Large intestine (tissue), 3 donors: ENCODE results near the gene CUTA. TPM values are rescaled to one million over a fixed set of nuclear protein-coding genes. Genes with fewer than 3 reads are reported as not detected.

Source experiments
- DNase-seq, 2 donors: peaks; one replicate each; pipeline versions ENCODE4 v3.0.0 to v3.0.0-alpha.2; 2013
- H3K27ac ChIP-seq: one replicate; pipeline ENCODE4 v1.5.1; 2013; ENCODE audit warnings: low read length
- H3K27me3 ChIP-seq: 2 replicates; pipeline ENCODE4 v1.6.1; 2013; ENCODE audit warnings: low read length; ENCODE audit not compliant: control insufficient read depth, insufficient read depth
- H3K36me3 ChIP-seq: 2 replicates; pipeline ENCODE4 v1.6.1; 2013; ENCODE audit warnings: low read length; ENCODE audit not compliant: control insufficient read depth, insufficient read depth
- H3K4me1 ChIP-seq: one replicate; pipeline ENCODE4 v1.6.1; 2013; ENCODE audit warnings: low read length; ENCODE audit not compliant: control insufficient read depth, insufficient read depth
- H3K4me3 ChIP-seq: one replicate; pipeline ENCODE4 v1.5.1; 2013; ENCODE audit warnings: low read length
- H3K9me3 ChIP-seq: one replicate; pipeline ENCODE4 v1.6.1; 2013; ENCODE audit warnings: mild to moderate bottlenecking, low read depth, low read length, moderate library complexity; ENCODE audit not compliant: control insufficient read depth
- WGBS: methylation state at CpG from one replicate; pipeline ENCODE4 v1.1.5; 2013; ENCODE audit warnings: low lambda C conversion rate; ENCODE audit not compliant: insufficient coverage; 5-methylcytosine and 5-hydroxymethylcytosine counted together
- polyA plus RNA-seq: library from polyadenylated mRNA; unstranded; fragments of 120-200 nt; gene quantifications from one replicate; pipeline ENCODE4 v1.2.1, GENCODE V29; 2013

CUTA gene
- polyA plus RNA-seq, 1 donor: 229 TPM

DNA sequence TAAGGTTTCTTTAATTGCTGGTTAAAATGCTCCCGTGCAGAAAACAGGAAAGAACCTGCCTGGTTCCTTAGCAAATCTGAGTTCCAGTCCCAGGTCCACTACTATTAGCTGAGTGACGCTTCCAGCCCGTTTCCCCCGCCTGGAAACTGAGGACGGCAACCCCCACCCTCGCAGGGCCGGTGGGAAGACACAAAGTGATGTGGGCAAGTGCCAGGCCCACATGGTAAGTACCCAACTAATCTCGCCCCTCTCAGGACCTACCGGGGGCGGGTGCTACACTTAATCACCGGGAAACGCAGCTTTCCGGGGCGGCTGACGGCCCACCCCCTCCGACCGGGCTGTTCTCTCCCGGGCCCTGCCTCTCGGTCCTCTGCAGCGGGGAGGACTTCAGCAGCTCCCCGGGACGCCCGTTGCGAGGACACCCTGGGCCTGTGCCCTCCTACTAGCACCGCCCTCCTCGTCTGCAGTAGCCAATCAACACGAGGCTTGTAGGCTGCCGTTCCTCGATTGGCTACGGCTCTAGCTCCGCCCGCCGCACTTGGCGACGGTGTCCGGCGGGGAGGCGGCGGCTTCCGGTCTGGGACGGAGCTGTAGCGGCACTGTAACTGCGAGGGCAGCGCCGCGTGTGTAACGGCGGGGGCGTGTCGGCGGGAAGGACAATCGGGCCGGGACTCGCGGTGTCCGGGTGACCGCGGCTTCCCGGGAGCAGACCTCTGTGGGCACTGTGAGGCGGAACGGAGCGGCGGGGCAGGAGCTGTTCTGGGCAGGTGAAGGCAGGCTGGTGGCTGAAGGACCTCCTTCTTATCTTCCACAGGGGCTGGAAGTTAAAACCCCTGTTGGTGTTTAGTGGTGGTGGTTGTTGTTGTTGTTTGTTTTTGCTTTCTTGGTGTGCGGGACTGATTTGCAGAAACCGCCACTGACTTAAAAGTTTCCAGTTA, 36.4 kb upstream of the CUTA start, which contains the start of gene ZBTB9:
TSS of gene ZBTB9 (plus strand) at position 568 of the 938 bp plus-strand sequence. CDS start 525 bp downstream, outside the sequence.
- H3K9me3 ChIP-seq: no peaks in the 10 kb centered on the region
- H3K36me3 ChIP-seq: peaks cover 18% of the 10 kb centered on the region
- DNase-seq: peak; percentile 96 to 98
- no peaks in the 10 kb centered on the region for H3K4me1 ChIP-seq
- peak within 1 kb of the TSS; percentile 55 for H3K27ac ChIP-seq
- H3K27me3 ChIP-seq: no peaks in the 10 kb centered on the region
- WGBS: no CpG with 5 or more reads among the region's 65 CpGs
- peak within 1 kb of the TSS; percentile 90 for H3K4me3 ChIP-seq

DNA sequence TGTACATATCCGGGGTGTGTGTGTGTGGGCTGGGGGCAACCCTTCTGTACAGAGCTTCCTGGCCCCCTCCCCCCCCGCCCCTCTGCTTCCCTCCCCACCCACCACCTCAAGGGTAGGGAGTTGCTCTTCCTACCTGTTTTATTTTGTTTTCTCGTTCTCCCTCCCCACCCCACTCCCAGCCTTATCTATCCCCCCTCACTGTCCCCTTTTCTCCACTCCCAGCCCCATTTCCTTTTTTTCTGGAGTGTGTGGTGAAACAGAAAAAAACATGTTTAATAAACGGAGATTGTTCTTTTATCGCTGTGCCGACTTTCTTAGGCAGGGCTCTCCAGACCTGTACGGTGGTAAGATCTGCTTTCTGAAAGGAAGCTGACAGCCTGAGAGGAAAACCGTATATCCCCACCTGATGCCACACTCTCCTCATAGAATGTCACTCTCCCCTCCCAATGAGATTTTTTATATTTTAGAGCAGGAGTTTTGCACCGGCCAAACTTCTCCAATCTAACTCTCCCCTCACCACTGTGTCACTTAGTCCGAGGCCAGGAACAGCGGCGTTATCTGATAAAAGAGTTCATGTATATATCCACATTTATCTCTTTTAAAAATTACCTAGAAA, 35.6 kb upstream of the CUTA start:
- H3K4me3 ChIP-seq: peak overlapping the region; percentile 90
- no peaks in the 10 kb centered on the region for H3K4me1 ChIP-seq
- no peaks in the 10 kb centered on the region for H3K9me3 ChIP-seq
- 7% methylated on average over 3 of the region's 12 CpGs for WGBS
- H3K27me3 ChIP-seq: no peaks in the 10 kb centered on the region
- peaks cover 25% of the 10 kb centered on the region for H3K36me3 ChIP-seq
- DNase-seq: no peak
- H3K27ac ChIP-seq: no peak overlapping the region

DNA sequence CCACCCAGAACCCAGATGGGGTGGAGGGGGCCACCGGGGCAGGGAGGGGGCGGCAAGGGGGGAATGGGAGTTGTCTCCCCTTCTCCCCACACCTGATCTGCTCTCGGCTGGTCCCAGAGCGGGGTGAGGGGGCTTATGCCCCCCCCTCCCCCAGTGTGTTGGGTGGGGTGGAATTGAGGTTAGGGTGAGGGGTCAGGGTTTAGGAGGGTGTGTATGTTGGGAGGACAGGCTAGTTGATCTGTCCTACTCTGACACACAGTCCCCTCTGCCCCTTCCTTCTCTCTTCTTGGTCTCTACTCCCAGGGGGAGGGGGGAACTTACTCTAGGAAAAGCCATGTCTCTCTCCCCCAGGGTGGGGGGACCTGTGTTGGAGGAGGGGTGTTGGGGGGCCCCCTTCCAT, 34.6 kb upstream of the CUTA start:
- WGBS: no CpG with 5 or more reads among the region's 4 CpGs
- no peak for DNase-seq
- Histone ChIP-seq H3K27ac (no peak overlapping the region), H3K36me3 (peaks cover 35% of the 10 kb centered on the region), H3K27me3 (no peaks in the 10 kb centered on the region), H3K9me3 (no peaks in the 10 kb centered on the region), H3K4me3 (no peak overlapping the region), H3K4me1 (no peaks in the 10 kb centered on the region)

DNA sequence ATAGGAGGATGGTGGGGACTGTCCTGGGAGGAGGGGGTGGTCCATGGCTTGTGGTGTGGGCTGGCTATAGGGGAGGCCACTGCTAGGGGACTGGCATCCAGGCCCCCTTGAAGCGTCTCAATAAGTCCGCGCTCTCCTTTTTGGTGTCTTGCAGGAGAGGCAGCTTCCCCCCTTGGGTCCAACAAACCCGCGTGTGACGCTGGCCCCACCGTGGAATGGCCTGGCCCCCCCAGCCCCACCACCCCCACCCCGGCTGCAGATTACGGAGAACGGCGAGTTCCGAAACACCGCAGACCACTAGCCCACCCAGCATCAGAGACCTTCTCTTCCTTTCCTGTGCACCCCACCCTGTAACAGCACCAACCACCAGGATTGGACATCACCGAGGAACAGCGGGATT, 33.7 kb upstream of the CUTA start:
- no CpG with 5 or more reads among the region's 15 CpGs for WGBS
- Histone ChIP-seq H3K9me3 (no peaks in the 10 kb centered on the region), H3K27me3 (no peaks in the 10 kb centered on the region), H3K27ac (no peak overlapping the region), H3K4me3 (no peak overlapping the region), H3K4me1 (no peaks in the 10 kb centered on the region), H3K36me3 (peaks cover 37% of the 10 kb centered on the region)
- no peak for DNase-seq

DNA sequence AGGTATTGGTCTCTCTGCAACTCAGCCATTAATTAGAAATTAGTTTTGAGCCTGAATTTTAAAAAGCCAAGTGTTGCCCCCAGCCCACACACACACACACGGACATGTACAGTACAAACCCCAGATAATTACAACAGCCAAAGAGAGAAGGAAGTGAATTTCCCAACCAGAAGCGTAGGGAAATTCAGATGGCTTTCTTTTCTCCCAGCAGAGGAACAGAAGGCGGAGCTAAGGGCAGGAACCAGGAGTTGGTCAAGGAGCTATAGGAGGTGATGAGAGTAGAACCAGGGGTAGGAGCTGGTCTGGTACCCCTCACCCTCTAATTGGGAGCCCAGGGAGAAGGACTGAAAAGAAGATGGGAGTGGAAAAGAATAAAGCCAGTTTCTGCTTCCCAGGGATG, 32.5 kb upstream of the CUTA start:
- H3K4me1 ChIP-seq: no peaks in the 10 kb centered on the region
- DNase-seq: no peak
- no peaks in the 10 kb centered on the region for H3K9me3 ChIP-seq
- H3K27me3 ChIP-seq: no peaks in the 10 kb centered on the region
- H3K4me3 ChIP-seq: no peak overlapping the region
- peaks cover 33% of the 10 kb centered on the region for H3K36me3 ChIP-seq
- H3K27ac ChIP-seq: no peak overlapping the region
- no CpG with 5 or more reads among the region's 3 CpGs for WGBS

DNA sequence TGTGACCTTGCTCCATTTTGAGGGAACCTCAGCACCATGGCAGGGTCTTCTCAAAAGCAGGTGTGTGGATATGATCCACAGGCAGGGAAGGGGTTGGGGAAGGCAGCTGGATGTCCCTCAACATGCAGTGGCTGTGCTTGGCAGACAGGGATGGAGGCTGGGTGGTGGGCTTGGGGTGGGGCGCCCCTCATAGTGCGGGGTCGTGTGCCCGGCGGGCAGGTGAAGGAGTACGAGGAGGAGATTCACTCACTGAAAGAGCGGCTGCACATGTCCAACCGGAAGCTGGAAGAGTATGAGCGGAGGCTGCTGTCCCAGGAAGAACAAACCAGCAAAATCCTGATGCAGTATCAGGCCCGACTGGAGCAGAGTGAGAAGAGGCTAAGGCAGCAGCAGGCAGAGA, 28.4 kb upstream of the CUTA start:
- no peak for DNase-seq
- no peaks in the 10 kb centered on the region for H3K9me3 ChIP-seq
- no peak overlapping the region for H3K4me3 ChIP-seq
- no peak overlapping the region for H3K27ac ChIP-seq
- H3K4me1 ChIP-seq: no peaks in the 10 kb centered on the region
- H3K27me3 ChIP-seq: no peaks in the 10 kb centered on the region
- WGBS: no CpG with 5 or more reads among the region's 10 CpGs
- H3K36me3 ChIP-seq: peaks cover 58% of the 10 kb centered on the region

DNA sequence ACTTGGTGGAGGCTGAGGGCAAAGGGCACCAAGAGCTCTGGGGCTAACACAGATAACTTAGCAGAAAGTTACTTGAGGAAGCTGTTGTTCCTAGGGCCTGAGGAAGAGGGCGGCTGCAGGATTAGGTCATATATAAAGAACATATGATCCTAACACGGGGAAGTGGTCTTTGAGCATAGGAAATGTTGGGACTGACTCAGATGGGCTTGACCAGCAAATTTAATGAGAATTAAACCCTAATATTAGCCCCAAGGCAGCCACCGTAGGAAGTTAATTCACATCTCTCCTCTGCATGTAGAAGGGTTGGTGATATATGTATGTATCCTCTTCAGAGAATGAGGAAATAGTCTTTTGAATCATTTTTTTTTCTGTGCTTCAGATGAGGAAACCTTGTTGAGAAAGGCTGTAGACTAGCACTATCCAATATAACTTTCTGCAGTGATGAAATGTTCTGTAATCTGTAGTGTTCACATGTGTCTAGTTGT, 27.3 kb upstream of the CUTA start:
- Histone ChIP-seq H3K27me3 (no peaks in the 10 kb centered on the region), H3K4me1 (no peaks in the 10 kb centered on the region), H3K9me3 (no peaks in the 10 kb centered on the region), H3K4me3 (no peak overlapping the region), H3K27ac (no peak overlapping the region), H3K36me3 (peaks cover 65% of the 10 kb centered on the region)
- WGBS: no CpG with 5 or more reads among the region's 3 CpGs
- no peak for DNase-seq

DNA sequence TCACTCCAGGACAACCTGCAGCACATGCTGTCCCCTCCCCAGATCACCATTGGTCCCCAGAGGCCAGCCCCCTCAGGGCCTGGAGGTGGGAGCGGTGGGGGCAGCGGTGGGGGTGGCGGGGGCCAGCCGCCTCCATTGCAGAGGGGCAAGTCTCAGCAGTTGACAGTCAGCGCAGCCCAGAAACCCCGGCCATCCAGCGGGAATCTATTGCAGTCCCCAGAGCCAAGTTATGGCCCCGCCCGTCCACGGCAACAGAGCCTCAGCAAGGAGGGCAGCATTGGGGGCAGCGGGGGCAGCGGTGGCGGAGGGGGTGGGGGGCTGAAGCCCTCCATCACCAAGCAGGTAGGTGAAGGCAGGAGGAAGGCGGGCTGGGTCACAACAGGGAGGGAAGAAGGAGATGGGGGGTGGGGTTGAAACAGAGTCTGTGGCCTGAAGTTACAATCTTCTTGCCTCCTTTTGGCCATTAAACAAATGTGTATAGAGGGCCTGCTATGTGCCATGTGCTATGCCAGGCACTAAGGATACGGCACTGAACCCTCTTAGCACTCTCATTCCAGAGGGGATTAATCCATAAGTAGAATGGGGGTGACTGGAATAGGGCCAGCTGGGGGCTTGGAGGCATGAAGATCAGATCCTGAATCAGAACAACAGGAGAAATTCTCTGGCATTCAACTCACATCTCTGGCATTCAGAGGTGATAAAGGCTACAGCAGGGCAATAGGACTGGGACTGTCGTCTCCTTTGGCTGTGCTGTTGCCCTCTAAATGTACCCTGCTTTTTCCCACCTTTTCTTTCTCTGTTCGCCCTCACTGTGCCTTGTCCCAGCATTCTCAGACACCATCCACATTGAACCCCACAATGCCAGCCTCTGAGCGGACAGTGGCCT, 26.0 kb upstream of the CUTA start:
- no peaks in the 10 kb centered on the region for H3K4me1 ChIP-seq
- H3K36me3 ChIP-seq: peaks cover 69% of the 10 kb centered on the region
- 100% methylated on average over 2 of the region's 18 CpGs for WGBS
- H3K27me3 ChIP-seq: no peaks in the 10 kb centered on the region
- DNase-seq: no peak
- no peak overlapping the region for H3K27ac ChIP-seq
- no peaks in the 10 kb centered on the region for H3K9me3 ChIP-seq
- no peak overlapping the region for H3K4me3 ChIP-seq

DNA sequence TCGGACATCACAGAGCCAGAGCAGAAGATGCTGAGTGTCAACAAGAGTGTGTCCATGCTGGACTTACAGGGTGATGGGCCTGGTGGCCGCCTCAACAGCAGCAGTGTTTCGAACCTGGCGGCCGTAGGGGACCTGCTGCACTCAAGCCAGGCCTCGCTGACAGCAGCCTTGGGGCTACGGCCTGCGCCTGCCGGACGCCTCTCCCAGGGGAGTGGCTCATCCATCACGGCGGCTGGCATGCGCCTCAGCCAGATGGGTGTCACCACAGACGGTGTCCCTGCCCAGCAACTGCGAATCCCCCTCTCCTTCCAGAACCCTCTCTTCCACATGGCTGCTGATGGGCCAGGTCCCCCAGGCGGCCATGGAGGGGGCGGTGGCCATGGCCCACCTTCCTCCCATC, 25.1 kb upstream of the CUTA start:
- H3K27me3 ChIP-seq: no peaks in the 10 kb centered on the region
- peaks cover 69% of the 10 kb centered on the region for H3K36me3 ChIP-seq
- H3K4me1 ChIP-seq: no peaks in the 10 kb centered on the region
- no peaks in the 10 kb centered on the region for H3K9me3 ChIP-seq
- WGBS: no CpG with 5 or more reads among the region's 17 CpGs
- DNase-seq: no peak
- H3K27ac ChIP-seq: no peak overlapping the region
- H3K4me3 ChIP-seq: no peak overlapping the region

DNA sequence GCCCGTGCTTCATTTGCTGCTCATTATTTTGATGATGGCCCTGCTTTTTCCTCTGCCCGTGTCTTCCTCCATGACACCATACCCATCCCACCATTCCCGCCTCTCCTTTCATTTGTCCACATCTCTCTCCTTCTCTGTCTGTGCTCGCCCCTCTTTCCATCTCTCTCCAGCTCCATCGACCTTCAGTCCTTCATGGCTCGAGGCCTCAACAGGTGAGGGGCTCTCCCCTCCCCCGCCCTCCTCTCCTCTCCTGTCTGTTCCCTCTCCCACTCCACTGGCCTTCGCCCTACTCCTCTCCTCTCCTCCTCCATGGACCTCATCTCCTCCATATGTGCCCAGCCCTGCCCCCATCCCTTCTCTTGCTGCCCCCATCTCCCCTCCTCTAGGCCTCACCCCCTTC, 24.4 kb upstream of the CUTA start:
- Histone ChIP-seq H3K4me1 (no peaks in the 10 kb centered on the region), H3K27ac (no peak overlapping the region), H3K4me3 (no peak overlapping the region), H3K9me3 (no peaks in the 10 kb centered on the region), H3K27me3 (no peaks in the 10 kb centered on the region), H3K36me3 (peaks cover 67% of the 10 kb centered on the region)
- 87% methylated on average over 5 of the region's 8 CpGs for WGBS
- no peak for DNase-seq
